IMR-90 (cell line): ENCODE measurements around the gene NKAIN2. TPM values are rescaled to one million over a fixed set of nuclear protein-coding genes. Genes with fewer than 3 reads are reported as not detected.

Experiments used
- ATAC-seq: fragments of 200-7000 bp; cut with Tn5 transposase; 2 replicates; pipeline ENCODE4 v1.9.1; 2020; ENCODE audit warnings: low read depth, mild to moderate bottlenecking, moderate library complexity
- BruUV-seq: library from RNA; stranded (reverse); fragments of 400-500 nt; replicated peaks from 2 replicates; lab custom pipeline; 2021; lab: Mats Ljungman, UMichigan
- CTCF ChIA-PET: fragments of 300-600 bp; formaldehyde crosslinking; extraction: SDS; loops from one replicate; lab custom pipeline; 2021; ENCODE audit warnings: antibody characterized with exemption; lab: Yijun Ruan, JAX
- POLR2A ChIA-PET: fragments of 300-600 bp; sonication (Branson Sonifier 250); formaldehyde crosslinking; loops from one replicate; lab custom pipeline; 2022; ENCODE audit warnings: antibody characterized with exemption; ENCODE audit not compliant: unreplicated experiment; lab: Charles Lee
- DNase-seq: peaks from one replicate; pipeline ENCODE4 v3.0.0; 2013
- H2AFZ ChIP-seq: replicated peaks from 2 replicates; pipeline ENCODE3; 2013; ENCODE audit warnings: low read length, mild to moderate bottlenecking; ENCODE audit not compliant: poor library complexity
- H2AK5ac ChIP-seq: 2 replicates; pipeline ENCODE4 v1.6.1; 2013; ENCODE audit warnings: low read depth, low read length, inconsistent platforms
- H2AK9ac ChIP-seq: replicated peaks from 2 replicates; pipeline ENCODE3; 2013; ENCODE audit warnings: mild to moderate bottlenecking, low read depth, low read length, moderate library complexity; ENCODE audit not compliant: poor library complexity
- H2BK120ac ChIP-seq: 2 replicates; pipeline ENCODE4 v1.6.1; 2013; ENCODE audit warnings: low read depth, low read length, inconsistent platforms
- H2BK15ac ChIP-seq: 3 replicates; pipeline ENCODE4 v1.6.1; 2013; ENCODE audit warnings: low read depth, low read length, inconsistent platforms
- H2BK20ac ChIP-seq: 2 replicates; pipeline ENCODE4 v1.6.1; 2013; ENCODE audit warnings: low read depth, mild to moderate bottlenecking, inconsistent platforms, low read length, moderate library complexity
- H2BK5ac ChIP-seq: 2 replicates; pipeline ENCODE4 v1.6.1; 2013; ENCODE audit warnings: mild to moderate bottlenecking, low read depth, low read length, inconsistent platforms; ENCODE audit not compliant: poor library complexity, severe bottlenecking
- H3K14ac ChIP-seq: replicated peaks from 2 replicates; pipeline ENCODE4 v1.6.1; 2013; ENCODE audit warnings: low read depth, low read length, inconsistent platforms
- H3K18ac ChIP-seq: 2 replicates; pipeline ENCODE4 v1.6.1; 2013; ENCODE audit warnings: low read depth, low read length, control low read depth
- H3K23ac ChIP-seq: 2 replicates; pipeline ENCODE4 v1.6.1; 2013; ENCODE audit warnings: low read depth, low read length, inconsistent platforms
- H3K27ac ChIP-seq: 2 replicates; pipeline ENCODE4 v1.5.1; 2013; ENCODE audit warnings: mild to moderate bottlenecking, control low read depth, low read length; ENCODE audit not compliant: insufficient read depth
- H3K27me3 ChIP-seq: 2 replicates; pipeline ENCODE4 v1.6.1; 2013; ENCODE audit warnings: low read length; ENCODE audit not compliant: control insufficient read depth, insufficient read depth
- H3K36me3 ChIP-seq: 2 replicates; pipeline ENCODE4 v1.6.1; 2013; ENCODE audit warnings: low read length, mixed read lengths; ENCODE audit not compliant: control insufficient read depth, insufficient read depth
- H3K4ac ChIP-seq: 2 replicates; pipeline ENCODE4 v1.6.1; 2013; ENCODE audit warnings: low read depth, low read length, inconsistent platforms
- H3K4me1 ChIP-seq: 2 replicates; pipeline ENCODE4 v1.6.1; 2013; ENCODE audit warnings: low read length, mixed read lengths; ENCODE audit not compliant: control insufficient read depth, insufficient read depth
- H3K4me2 ChIP-seq: 2 replicates; pipeline ENCODE4 v1.6.1; 2013; ENCODE audit warnings: low read depth, mild to moderate bottlenecking, control low read depth, low read length, moderate library complexity
- H3K4me3 ChIP-seq: 2 replicates; pipeline ENCODE4 v1.5.1; 2013; ENCODE audit warnings: low read depth, mild to moderate bottlenecking, control low read depth, low read length, moderate library complexity; ENCODE audit not compliant: insufficient read depth
- H3K56ac ChIP-seq: 2 replicates; pipeline ENCODE4 v1.6.1; 2013; ENCODE audit warnings: low read length, inconsistent platforms; ENCODE audit not compliant: insufficient read depth; ENCODE audit errors: extremely low read depth
- H3K79me1 ChIP-seq, 2 experiments: 2 replicates each; pipeline ENCODE4 v1.6.1; 2013; ENCODE audit warnings: low read length in 2 of 2, inconsistent platforms in 1 of 2, low read depth in 1 of 2
- H3K9ac ChIP-seq: 2 replicates; pipeline ENCODE4 v1.6.1; 2013; ENCODE audit warnings: low read depth, low read length, control low read depth
- H3K9me1 ChIP-seq: 2 replicates; pipeline ENCODE4 v1.6.1; 2013; ENCODE audit warnings: low read length, inconsistent platforms; ENCODE audit not compliant: insufficient read depth
- H3K9me3 ChIP-seq: 2 replicates; pipeline ENCODE4 v1.6.1; 2013; ENCODE audit warnings: low read length; ENCODE audit not compliant: control insufficient read depth, insufficient read depth
- H4K20me1 ChIP-seq: 2 replicates; pipeline ENCODE4 v1.6.1; 2013; ENCODE audit warnings: low read length, inconsistent platforms; ENCODE audit not compliant: insufficient read depth
- H4K5ac ChIP-seq: 2 replicates; pipeline ENCODE4 v1.6.1; 2013; ENCODE audit warnings: mild to moderate bottlenecking, low read depth, low read length, control low read depth
- H4K8ac ChIP-seq, 2 experiments: 2 replicates each; pipeline ENCODE4 v1.6.1; 2013; ENCODE audit warnings: low read depth in 2 of 2, low read length in 2 of 2, control low read depth in 1 of 2, inconsistent platforms in 1 of 2
- H4K91ac ChIP-seq: 2 replicates; pipeline ENCODE4 v1.6.1; 2013; ENCODE audit warnings: low read depth, low read length, inconsistent platforms; ENCODE audit not compliant: insufficient read depth
- BHLHE40 ChIP-seq: fragments of 150-350 bp; IDR thresholded peaks from 2 replicates; pipeline ENCODE4 v1.6.1; 2016; ENCODE audit warnings: mild to moderate bottlenecking, low read depth, low read length
- CHD1 ChIP-seq: IDR thresholded peaks from 2 replicates; pipeline ENCODE4 v1.6.1; 2012; ENCODE audit warnings: low read depth, low read length, improper control_type of control experiment
- MAFK ChIP-seq: IDR thresholded peaks from 2 replicates; pipeline ENCODE4 v1.6.1; 2012; ENCODE audit warnings: low read depth, low read length, improper control_type of control experiment
- MAZ ChIP-seq: IDR thresholded peaks from 2 replicates; pipeline ENCODE4 v1.6.1; 2012; ENCODE audit warnings: low read depth, mild to moderate bottlenecking, low read length, improper control_type of control experiment, moderate library complexity, borderline replicate concordance
- POLR2A ChIP-seq: IDR thresholded peaks from 2 replicates; pipeline ENCODE4 v1.6.1; 2012; ENCODE audit warnings: mild to moderate bottlenecking, low read depth, low read length
- RAD21 ChIP-seq: IDR thresholded peaks from 2 replicates; pipeline ENCODE4 v1.6.1; 2012; ENCODE audit warnings: low read length, improper control_type of control experiment
- RCOR1 ChIP-seq: IDR thresholded peaks from 2 replicates; pipeline ENCODE4 v1.6.1; 2012; ENCODE audit warnings: mild to moderate bottlenecking, low read length, improper control_type of control experiment; ENCODE audit not compliant: insufficient replicate concordance
- SMC3 ChIP-seq: fragments of 150-350 bp; IDR thresholded peaks from 2 replicates; pipeline ENCODE4 v1.6.1; 2016; ENCODE audit warnings: low read depth, mild to moderate bottlenecking, antibody characterized with exemption, low read length, moderate library complexity
- dilution Hi-C: fragments of 300-500 bp; cut with HindIII; formaldehyde crosslinking; loops from one replicate; pipeline ENCODE4 v1.14.3; 2018; ENCODE audit warnings: low sequenced_read_pairs; ENCODE audit not compliant: unreplicated experiment
- in situ Hi-C: fragments of 300-500 bp; cut with MboI; formaldehyde crosslinking; loops from 3 replicates; pipeline ENCODE4 v1.14.3; 2019; ENCODE audit warnings: low sequenced_read_pairs, inconsistent platforms, mixed read lengths
- intact Hi-C: fragments of 100-400 bp; cut with micrococcal nuclease; formaldehyde crosslinking; loops from 2 replicates; pipeline ENCODE4 v1.10.0; 2022
- polyA plus RNA-seq, 3 experiments: library from polyadenylated mRNA; depleted of rRNA; stranded (reverse); fragments of >200 nt; gene quantifications; 2 replicates each; pipeline ENCODE4 v1.2.3, GENCODE V29; 2012; ENCODE audit warnings: low replicate concordance in 1 of 3
- total RNA-seq: library from RNA; depleted of rRNA; stranded (reverse); fragments of >200 nt; gene quantifications from 2 replicates; pipeline ENCODE4 v1.2.3, GENCODE V29; 2012

NKAIN2 gene
- total and polyA plus RNA-seq, 2 of the 4 experiments (the other 2 are of a cell fraction) = not detected

- H2AFZ ChIP-seq = no peak overlapping the region
- H3K14ac ChIP-seq = no peak overlapping the region
- no peak overlapping the region for H3K23ac ChIP-seq
- POLR2A ChIA-PET = no interaction called here
- no peak overlapping the region for H3K56ac ChIP-seq
- no peak for TF ChIP-seq MAZ
- no peak for TF ChIP-seq CHD1
- TF ChIP-seq MAFK = no peak
- TF ChIP-seq RCOR1 = no peak
- TF ChIP-seq RAD21 = no peak
- no peak for TF ChIP-seq BHLHE40
- no peak for TF ChIP-seq SMC3
- no peak for TF ChIP-seq POLR2A
- H3K18ac ChIP-seq = no peak overlapping the region
- no peaks in the 10 kb centered on the region for H4K20me1 ChIP-seq
- H3K27me3 ChIP-seq = no peaks in the 10 kb centered on the region
- no peak overlapping the region for H3K4me3 ChIP-seq
- no peaks in the 10 kb centered on the region for H3K9me3 ChIP-seq
- DNase-seq (no peak), ATAC-seq (no peak)
- no peak overlapping the region for H4K8ac ChIP-seq
- H4K91ac ChIP-seq = no peak overlapping the region
- CTCF ChIA-PET = no interaction called here
- no peak overlapping the region for H4K5ac ChIP-seq
- H2AK9ac ChIP-seq = no peak overlapping the region
- no peak overlapping the region for H2AK5ac ChIP-seq
- H2BK15ac ChIP-seq = no peak overlapping the region
- H3K27ac ChIP-seq = no peak overlapping the region
- no peak overlapping the region for H3K4me2 ChIP-seq
- H2BK120ac ChIP-seq = no peak overlapping the region
- no peak overlapping the region for H3K9ac ChIP-seq
- intact Hi-C loops (no loop called here), dilution Hi-C loops (no loop called here), in situ Hi-C loops (no loop called here)
- H2BK20ac ChIP-seq = no peak overlapping the region
- H3K36me3 ChIP-seq = no peaks in the 10 kb centered on the region
- H2BK5ac ChIP-seq = no peak overlapping the region
- BruUV-seq = no TSS peak
- H3K79me1 ChIP-seq = no peaks in the 10 kb centered on the region
- H3K4me1 ChIP-seq = no peaks in the 10 kb centered on the region
- H3K9me1 ChIP-seq = no peaks in the 10 kb centered on the region
- no peak overlapping the region for H3K4ac ChIP-seq
Observed at GRCh38 chr6:124723671-124724070, 920.0 kb downstream of the NKAIN2 start.
